GM12878 (cell line): ENCODE results near the gene HPD. TPM values are rescaled to one million over a fixed set of nuclear protein-coding genes. Genes with fewer than 3 reads are reported as not detected.

Source experiments
- BACH1 ChIP-seq: fragments of 450-650 bp; IDR thresholded peaks from 2 replicates; pipeline ENCODE4 v1.6.1; 2017; ENCODE audit warnings: mild to moderate bottlenecking, borderline replicate concordance
- CBFB ChIP-seq: IDR thresholded peaks from 2 replicates; pipeline ENCODE4 v1.6.1; 2016; ENCODE audit warnings: antibody characterized with exemption, low read depth
- CHD4 ChIP-seq: fragments of 200-600 bp; sonication (generic); IDR thresholded peaks from 2 replicates; pipeline ENCODE4 v1.6.1; 2016; ENCODE audit warnings: mild to moderate bottlenecking
- CREB1 ChIP-seq: IDR thresholded peaks from 2 replicates; pipeline ENCODE4 v1.6.1; 2012; ENCODE audit warnings: low read depth, mild to moderate bottlenecking, inconsistent platforms
- CREM ChIP-seq: IDR thresholded peaks from 2 replicates; pipeline ENCODE4 v1.6.1; 2014; ENCODE audit warnings: antibody characterized with exemption, low read depth
- EED ChIP-seq: sonication (generic); IDR thresholded peaks from 2 replicates; pipeline ENCODE4 v1.6.1; 2016; ENCODE audit warnings: antibody characterized with exemption, low read depth
- EGR1 ChIP-seq, 2 experiments: IDR thresholded peaks; 1 replicate in 1 of 2; 2 replicates in 1 of 2; pipeline ENCODE4 v1.6.1; 2011 to 2012; ENCODE audit warnings: low read depth in 2 of 2, low read length in 2 of 2, borderline replicate concordance in 1 of 2, mild to moderate bottlenecking in 1 of 2, moderate library complexity in 1 of 2
- IKZF2 ChIP-seq, 2 experiments: fragments of 450-650 bp; IDR thresholded peaks; 2 replicates each; pipeline ENCODE4 v1.6.1; 2017; ENCODE audit warnings: mild to moderate bottlenecking in 2 of 2, moderate library complexity in 2 of 2
- IRF4 ChIP-seq: IDR thresholded peaks from 2 replicates; pipeline ENCODE4 v1.6.1; 2011; ENCODE audit warnings: low read depth, low read length
- KLF5 ChIP-seq: fragments of 450-650 bp; IDR thresholded peaks from 2 replicates; pipeline ENCODE4 v1.6.1; 2014; ENCODE audit warnings: mild to moderate bottlenecking; ENCODE audit not compliant: partially characterized antibody
- PBX3 ChIP-seq: IDR thresholded peaks from 2 replicates; pipeline ENCODE4 v1.6.1; 2011; ENCODE audit warnings: mild to moderate bottlenecking, low read depth, low read length, moderate library complexity; ENCODE audit not compliant: insufficient replicate concordance
- RELA ChIP-seq: fragments of 450-650 bp; IDR thresholded peaks from 2 replicates; pipeline ENCODE4 v1.8.0; 2014; ENCODE audit warnings: borderline replicate concordance; ENCODE audit not compliant: partially characterized antibody
- SMAD5 ChIP-seq: IDR thresholded peaks from 2 replicates; pipeline ENCODE4 v1.6.1; 2016; ENCODE audit warnings: antibody characterized with exemption, low read depth
- ZZZ3 ChIP-seq: IDR thresholded peaks from 2 replicates; pipeline ENCODE4 v1.6.1; 2011; ENCODE audit warnings: low read depth; ENCODE audit not compliant: control insufficient read depth, insufficient read length
- polyA plus RNA-seq, 11 experiments: library from polyadenylated mRNA; depleted of rRNA in 4 of 11; unstranded in 6 of 11; stranded (reverse) in 5 of 11; fragments of >200 nt; fragmentation: Nextera tagmentation in 4 of 11; fragmentation: Illumina TruSeq in 1 of 11; extraction: Ambion mirVana in 4 of 11; extraction: Trizol in 1 of 11; gene quantifications; 1 replicate in 1 of 11; 2 replicates in 10 of 11; pipeline versions ENCODE4 v1.2.1 to v1.2.3, GENCODE V29; 2011 to 2016; ENCODE audit warnings: inconsistent platforms in 2 of 11, missing spikeins in 2 of 11, low read depth in 1 of 11
- total RNA-seq, 4 experiments: library from RNA; depleted of rRNA in 3 of 4; stranded (reverse); fragments of >200 nt in 3 of 4; fragmentation: Illumina TruSeq in 1 of 4; extraction: Trizol in 1 of 4; gene quantifications; 2 replicates each; pipeline versions ENCODE4 v1.2.1 to v1.2.3, GENCODE V29; 2013 to 2021
- TF ChIP-seq, protein P1 (sequence below): fragments of 150-350 bp; IDR thresholded peaks from 2 replicates; pipeline ENCODE4 v1.6.1; 2014; ENCODE audit warnings: mild to moderate bottlenecking, low read depth, low read length
- TF ChIP-seq, protein P2 (sequence below): IDR thresholded peaks from 2 replicates; pipeline ENCODE4 v1.6.1; 2012; ENCODE audit warnings: low read length, inconsistent platforms
- TF ChIP-seq, protein P3 (sequence below): fragments of 450-650 bp; IDR thresholded peaks from 2 replicates; pipeline ENCODE4 v1.6.1; 2014; ENCODE audit warnings: mild to moderate bottlenecking

The HPD gene
- total and polyA plus RNA-seq, 10 of the 15 experiments (the other 5 are each of a cell fraction or from before 2014, with no cell fraction given) = 0.04 to 0.69 (median 0.28) TPM; not detected in 7

DNA sequence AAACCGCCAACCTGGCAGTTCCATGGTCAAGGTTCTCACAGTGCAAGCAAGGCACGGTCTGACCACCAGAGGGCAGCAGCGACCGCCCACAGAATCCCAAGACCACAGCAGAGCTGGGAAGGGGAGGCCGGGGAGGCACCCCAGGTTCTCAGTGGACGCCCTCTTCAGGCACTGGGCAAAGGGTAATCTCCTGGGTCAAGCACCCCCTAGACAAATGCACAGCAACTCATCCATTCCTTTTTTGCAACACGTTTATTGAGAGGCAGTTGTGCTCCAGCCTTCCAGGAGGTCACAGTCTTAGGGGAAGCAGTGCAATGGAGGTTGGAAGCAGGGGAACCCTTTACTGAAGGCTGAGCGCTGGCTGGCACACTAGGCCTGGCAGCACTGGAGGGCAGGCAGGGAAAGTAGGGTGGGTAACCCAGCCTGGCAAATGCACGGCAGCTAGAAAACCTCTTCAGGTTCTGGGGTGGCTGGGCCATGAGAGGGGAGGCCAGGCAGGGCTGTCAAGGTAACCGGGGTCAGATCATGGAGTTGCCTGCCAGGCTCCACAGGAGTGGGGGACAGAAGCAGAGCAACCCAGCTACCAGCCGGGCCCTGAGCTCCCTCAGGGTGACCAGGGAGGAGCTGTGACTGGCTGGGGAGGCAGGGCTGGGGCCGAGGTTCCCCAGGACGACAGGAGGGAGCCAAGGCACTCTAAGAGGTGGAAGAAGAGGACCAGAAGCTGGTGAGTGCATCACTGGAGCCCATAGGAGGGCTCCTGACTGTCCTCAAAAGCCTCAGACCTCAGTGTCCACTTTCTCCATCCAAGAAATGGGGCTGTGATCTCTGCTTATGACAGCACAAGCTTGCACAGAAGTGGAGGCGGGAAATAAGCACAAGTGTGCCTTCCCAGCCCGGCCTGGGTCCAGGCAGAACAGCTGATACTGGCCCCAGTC is 63.4 kb downstream of the HPD start (continued):
- TF ChIP-seq CHD4 = no peak
- TF ChIP-seq BACH1 = no peak
- TF ChIP-seq IKZF2 (IDR thresholded peaks at IDR 0.05) = peak in 1 of 2 experiments; percentile 30; a peak in 3 of 4 replicates
- 0 out of 2 replicates have a peak, but pooled peaks have one; percentile 29 for TF ChIP-seq SMAD5
- 0 out of 2 replicates have a peak, but pooled peaks have one; percentile 21 for TF ChIP-seq IRF4
- no peak for TF ChIP-seq ZZZ3
- TF ChIP-seq, protein P1, sequence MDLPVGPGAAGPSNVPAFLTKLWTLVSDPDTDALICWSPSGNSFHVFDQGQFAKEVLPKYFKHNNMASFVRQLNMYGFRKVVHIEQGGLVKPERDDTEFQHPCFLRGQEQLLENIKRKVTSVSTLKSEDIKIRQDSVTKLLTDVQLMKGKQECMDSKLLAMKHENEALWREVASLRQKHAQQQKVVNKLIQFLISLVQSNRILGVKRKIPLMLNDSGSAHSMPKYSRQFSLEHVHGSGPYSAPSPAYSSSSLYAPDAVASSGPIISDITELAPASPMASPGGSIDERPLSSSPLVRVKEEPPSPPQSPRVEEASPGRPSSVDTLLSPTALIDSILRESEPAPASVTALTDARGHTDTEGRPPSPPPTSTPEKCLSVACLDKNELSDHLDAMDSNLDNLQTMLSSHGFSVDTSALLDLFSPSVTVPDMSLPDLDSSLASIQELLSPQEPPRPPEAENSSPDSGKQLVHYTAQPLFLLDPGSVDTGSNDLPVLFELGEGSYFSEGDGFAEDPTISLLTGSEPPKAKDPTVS = 0 out of 2 replicates have a peak, but pooled peaks have one; percentile 47
- TF ChIP-seq CBFB = peak; percentile 49; the same call in 1 of the 2 replicates
- no peak for TF ChIP-seq PBX3
- TF ChIP-seq EGR1 (IDR thresholded peaks at IDR 0.05; ENCODE audit: borderline replicate concordance in 1 of 2, low read depth in 2 of 2, low read length in 2 of 2) = 0 out of 3 replicates have a peak, but pooled peaks of 1 of the 2 experiments have one; percentile 30
- 0 out of 2 replicates have a peak, but pooled peaks have one; percentile 47 for TF ChIP-seq EED
- TF ChIP-seq, protein P2, sequence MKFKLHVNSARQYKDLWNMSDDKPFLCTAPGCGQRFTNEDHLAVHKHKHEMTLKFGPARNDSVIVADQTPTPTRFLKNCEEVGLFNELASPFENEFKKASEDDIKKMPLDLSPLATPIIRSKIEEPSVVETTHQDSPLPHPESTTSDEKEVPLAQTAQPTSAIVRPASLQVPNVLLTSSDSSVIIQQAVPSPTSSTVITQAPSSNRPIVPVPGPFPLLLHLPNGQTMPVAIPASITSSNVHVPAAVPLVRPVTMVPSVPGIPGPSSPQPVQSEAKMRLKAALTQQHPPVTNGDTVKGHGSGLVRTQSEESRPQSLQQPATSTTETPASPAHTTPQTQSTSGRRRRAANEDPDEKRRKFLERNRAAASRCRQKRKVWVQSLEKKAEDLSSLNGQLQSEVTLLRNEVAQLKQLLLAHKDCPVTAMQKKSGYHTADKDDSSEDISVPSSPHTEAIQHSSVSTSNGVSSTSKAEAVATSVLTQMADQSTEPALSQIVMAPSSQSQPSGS = no peak
- TF ChIP-seq CREB1 = no peak
- TF ChIP-seq RELA = peak; percentile 40
- no peak for TF ChIP-seq KLF5
- TF ChIP-seq, protein P3, sequence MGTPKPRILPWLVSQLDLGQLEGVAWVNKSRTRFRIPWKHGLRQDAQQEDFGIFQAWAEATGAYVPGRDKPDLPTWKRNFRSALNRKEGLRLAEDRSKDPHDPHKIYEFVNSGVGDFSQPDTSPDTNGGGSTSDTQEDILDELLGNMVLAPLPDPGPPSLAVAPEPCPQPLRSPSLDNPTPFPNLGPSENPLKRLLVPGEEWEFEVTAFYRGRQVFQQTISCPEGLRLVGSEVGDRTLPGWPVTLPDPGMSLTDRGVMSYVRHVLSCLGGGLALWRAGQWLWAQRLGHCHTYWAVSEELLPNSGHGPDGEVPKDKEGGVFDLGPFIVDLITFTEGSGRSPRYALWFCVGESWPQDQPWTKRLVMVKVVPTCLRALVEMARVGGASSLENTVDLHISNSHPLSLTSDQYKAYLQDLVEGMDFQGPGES = 0 out of 2 replicates have a peak, but pooled peaks have one; percentile 36
- TF ChIP-seq CREM = no peak
